ENCODE measurements around the gene NCAM1.

GRCh38 chr11:113263458-113264259 is 302.4 kb downstream of the NCAM1 start:
- TF ChIP-seq CTCF (conservative IDR thresholded peaks at IDR 0.05; ENCODE audit: low read depth in 2 of 2) (no peak), JUNB (IDR thresholded peaks at IDR 0.05; ENCODE audit: unreplicated experiment) (no peak), EZH2phosphoT487 (IDR thresholded peaks at IDR 0.05; ENCODE audit: unreplicated experiment) (no peak), EZH2 (IDR thresholded peaks at IDR 0.05; ENCODE audit: low read depth, unreplicated experiment) (no peak), CREB1 (CRISPR knock-in tag; IDR thresholded peaks at IDR 0.05; ENCODE audit: low read depth) (no peak), POLR2AphosphoS5 (IDR thresholded peaks at IDR 0.05; ENCODE audit: low read depth) (no peak), REST (IDR thresholded peaks at IDR 0.05; ENCODE audit: unreplicated experiment) (no peak), ZNF331 (CRISPR knock-in tag; IDR thresholded peaks at IDR 0.05; ENCODE audit: low read depth) (no peak), STAT1 (IDR thresholded peaks at IDR 0.05; ENCODE audit: unreplicated experiment) (no peak)
